Measurements from ENCODE around the gene LCAT.

DNA sequence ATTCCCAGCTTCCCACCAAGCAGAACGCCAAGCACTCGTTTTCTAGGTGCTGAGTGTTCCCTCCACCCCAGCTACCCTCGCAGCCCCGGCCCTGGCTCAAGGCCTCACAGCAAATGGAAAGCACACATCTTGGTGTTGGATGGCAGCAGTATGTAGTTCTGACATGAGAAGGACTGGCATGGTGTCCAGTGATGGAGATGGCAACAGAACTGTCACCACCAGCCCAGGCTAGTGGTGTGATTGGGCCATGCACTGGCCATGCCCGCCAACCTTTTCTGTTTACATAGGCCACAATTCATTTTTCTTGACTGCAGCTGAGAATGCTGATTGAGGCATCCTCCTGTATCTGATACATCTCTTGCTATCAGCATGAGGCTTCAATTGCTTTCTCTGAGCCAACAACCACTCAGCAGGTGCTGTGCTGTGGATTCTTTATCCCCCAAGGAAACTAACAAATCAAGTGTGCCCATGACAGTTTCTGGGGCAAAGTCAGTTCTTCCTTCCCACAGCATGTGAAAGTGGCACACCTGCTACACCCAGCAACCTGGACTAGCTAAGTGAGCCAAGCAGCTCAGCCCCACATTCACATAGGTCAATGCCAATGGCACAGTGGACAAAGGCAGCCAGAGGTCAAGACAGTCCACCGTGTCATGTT is 20.7 kb upstream of the LCAT start:
- no peak for TF ChIP-seq SP1 (IDR thresholded peaks at IDR 0.05)
- no peak for TF ChIP-seq BHLHE40 (IDR thresholded peaks at IDR 0.05; ENCODE audit: borderline replicate concordance)
- TF ChIP-seq SUZ12 (IDR thresholded peaks at IDR 0.05): no peak
- TF ChIP-seq FOXM1 (IDR thresholded peaks at IDR 0.05; ENCODE audit: borderline replicate concordance): no peak
- TF ChIP-seq ELF4 (IDR thresholded peaks at IDR 0.05): no peak
- TF ChIP-seq ZNF384 (IDR thresholded peaks at IDR 0.05): no peak
- TF ChIP-seq LEF1 (IDR thresholded peaks at IDR 0.05; ENCODE audit: borderline replicate concordance): no peak
- no peak for TF ChIP-seq TARDBP (IDR thresholded peaks at IDR 0.05)
- TF ChIP-seq L3MBTL2 (conservative IDR thresholded peaks at IDR 0.05): no peak
- no peak for TF ChIP-seq CTBP1 (IDR thresholded peaks at IDR 0.05; ENCODE audit: borderline replicate concordance)
- no peak for TF ChIP-seq FOXK2 (IDR thresholded peaks at IDR 0.05)
- TF ChIP-seq HDGF (IDR thresholded peaks at IDR 0.05; ENCODE audit: borderline replicate concordance): no peak
- TF ChIP-seq FOXA1 (IDR thresholded peaks at IDR 0.05): no peak
- TF ChIP-seq NFRKB (IDR thresholded peaks at IDR 0.05): no peak
